ENCODE results near the gene TMEM132C.

DNA sequence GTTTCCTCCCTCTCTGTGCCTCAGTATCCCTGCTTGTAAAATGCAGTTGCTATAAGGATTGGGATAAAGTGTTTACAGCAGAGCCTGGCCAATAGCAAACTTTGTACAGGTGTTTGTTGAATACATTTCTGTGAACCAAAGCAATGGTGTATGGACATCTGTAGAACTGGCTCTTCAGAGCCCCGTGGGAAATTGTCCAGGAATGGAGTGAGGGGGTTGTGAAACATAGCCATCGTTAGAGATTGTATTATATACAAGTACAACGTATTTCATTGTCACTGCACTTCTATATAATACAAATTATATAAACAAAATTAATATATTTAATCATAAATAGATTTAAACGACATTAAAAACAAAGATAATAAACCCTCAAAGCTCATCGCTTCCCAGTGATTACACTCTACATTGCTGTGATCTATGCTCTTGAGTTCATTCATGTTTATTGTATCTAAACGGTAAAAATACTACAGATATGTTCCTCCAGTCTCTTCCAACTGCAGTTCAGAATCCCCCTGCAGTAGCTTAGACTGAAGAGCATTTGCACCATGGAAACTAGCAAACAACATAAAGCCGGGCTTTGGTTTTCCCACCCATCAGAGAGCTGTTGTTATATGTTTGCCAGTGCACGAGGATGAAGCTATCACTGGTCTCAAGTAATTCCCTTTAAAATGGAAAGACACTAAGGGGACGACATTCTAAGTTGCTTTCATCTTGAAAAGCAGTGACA is 216.7 kb downstream of the TMEM132C start:
- TF ChIP-seq, protein P1, sequence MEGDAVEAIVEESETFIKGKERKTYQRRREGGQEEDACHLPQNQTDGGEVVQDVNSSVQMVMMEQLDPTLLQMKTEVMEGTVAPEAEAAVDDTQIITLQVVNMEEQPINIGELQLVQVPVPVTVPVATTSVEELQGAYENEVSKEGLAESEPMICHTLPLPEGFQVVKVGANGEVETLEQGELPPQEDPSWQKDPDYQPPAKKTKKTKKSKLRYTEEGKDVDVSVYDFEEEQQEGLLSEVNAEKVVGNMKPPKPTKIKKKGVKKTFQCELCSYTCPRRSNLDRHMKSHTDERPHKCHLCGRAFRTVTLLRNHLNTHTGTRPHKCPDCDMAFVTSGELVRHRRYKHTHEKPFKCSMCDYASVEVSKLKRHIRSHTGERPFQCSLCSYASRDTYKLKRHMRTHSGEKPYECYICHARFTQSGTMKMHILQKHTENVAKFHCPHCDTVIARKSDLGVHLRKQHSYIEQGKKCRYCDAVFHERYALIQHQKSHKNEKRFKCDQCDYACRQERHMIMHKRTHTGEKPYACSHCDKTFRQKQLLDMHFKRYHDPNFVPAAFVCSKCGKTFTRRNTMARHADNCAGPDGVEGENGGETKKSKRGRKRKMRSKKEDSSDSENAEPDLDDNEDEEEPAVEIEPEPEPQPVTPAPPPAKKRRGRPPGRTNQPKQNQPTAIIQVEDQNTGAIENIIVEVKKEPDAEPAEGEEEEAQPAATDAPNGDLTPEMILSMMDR (IDR thresholded peaks at IDR 0.05), result no peak
- TF ChIP-seq EZH2 (IDR thresholded peaks at IDR 0.05), result no peak
- no peak for TF ChIP-seq EZH2phosphoT487 (IDR thresholded peaks at IDR 0.05)
